GM12878 (cell line): ENCODE measurements around the gene OR56B1. TPM values are rescaled to one million over a fixed set of nuclear protein-coding genes. Genes with fewer than 3 reads are reported as not detected.

Source experiments
- BCL3 ChIP-seq: IDR thresholded peaks from 2 replicates; pipeline ENCODE4 v1.6.1; 2011; ENCODE audit warnings: borderline replicate concordance, low read depth, mild to moderate bottlenecking, moderate library complexity, low read length; ENCODE audit not compliant: insufficient read depth, poor library complexity, severe bottlenecking
- CEBPB ChIP-seq, 2 experiments: fragments of 150-350 bp in 1 of 2; IDR thresholded peaks; 2 replicates each; pipeline ENCODE4 v1.6.1; 2012 to 2014; ENCODE audit warnings: low read depth in 2 of 2, low read length in 2 of 2, borderline replicate concordance in 1 of 2, inconsistent platforms in 1 of 2
- CUX1 ChIP-seq: IDR thresholded peaks from 2 replicates; pipeline ENCODE4 v1.6.1; 2012; ENCODE audit warnings: improper control_type of control experiment, low read depth, low read length; ENCODE audit not compliant: insufficient replicate concordance
- E4F1 ChIP-seq: fragments of 450-650 bp; IDR thresholded peaks from 2 replicates; pipeline ENCODE4 v1.6.1; 2018; ENCODE audit warnings: borderline replicate concordance, mild to moderate bottlenecking; ENCODE audit not compliant: partially characterized antibody
- EED ChIP-seq: sonication (generic); IDR thresholded peaks from 2 replicates; pipeline ENCODE4 v1.6.1; 2016; ENCODE audit warnings: antibody characterized with exemption, low read depth
- ELK1 ChIP-seq: IDR thresholded peaks from 2 replicates; pipeline ENCODE4 v1.6.1; 2012; ENCODE audit warnings: low read depth, low read length, improper control_type of control experiment
- ESRRA ChIP-seq: IDR thresholded peaks from 2 replicates; pipeline ENCODE4 v1.6.1; 2012; ENCODE audit warnings: mild to moderate bottlenecking, low read length, improper control_type of control experiment
- GABPA ChIP-seq: IDR thresholded peaks from 2 replicates; pipeline ENCODE4 v1.6.1; 2014; ENCODE audit warnings: antibody characterized with exemption, low read depth, mild to moderate bottlenecking, inconsistent platforms
- IKZF2 ChIP-seq, 2 experiments: fragments of 450-650 bp; IDR thresholded peaks; 2 replicates each; pipeline ENCODE4 v1.6.1; 2017; ENCODE audit warnings: mild to moderate bottlenecking in 2 of 2, moderate library complexity in 2 of 2
- JUNB ChIP-seq: IDR thresholded peaks from 2 replicates; pipeline ENCODE4 v1.6.1; 2016; ENCODE audit warnings: antibody characterized with exemption, mild to moderate bottlenecking
- MEF2A ChIP-seq: IDR thresholded peaks from 2 replicates; pipeline ENCODE4 v1.6.1; 2011; ENCODE audit warnings: low read depth, mild to moderate bottlenecking, low read length, moderate library complexity; ENCODE audit not compliant: insufficient read depth
- MYB ChIP-seq: fragments of 150-350 bp; IDR thresholded peaks from 2 replicates; pipeline ENCODE4 v1.6.1; 2014; ENCODE audit warnings: mild to moderate bottlenecking, low read depth, low read length, borderline replicate concordance
- NBN ChIP-seq: fragments of 450-650 bp; IDR thresholded peaks from 2 replicates; pipeline ENCODE4 v1.6.1; 2016
- NR2F1 ChIP-seq: fragments of 450-650 bp; conservative IDR thresholded peaks from 2 replicates; pipeline ENCODE4 v1.6.1; 2017; ENCODE audit warnings: mild to moderate bottlenecking
- PKNOX1 ChIP-seq: fragments of 450-650 bp; IDR thresholded peaks from 2 replicates; pipeline ENCODE4 v1.6.1; 2016; ENCODE audit warnings: mild to moderate bottlenecking
- RAD21 ChIP-seq: IDR thresholded peaks from 2 replicates; pipeline ENCODE4 v1.6.1; 2011; ENCODE audit warnings: mild to moderate bottlenecking, low read depth, low read length, moderate library complexity; ENCODE audit not compliant: insufficient read depth
- SRF ChIP-seq, 2 experiments: IDR thresholded peaks; 2 replicates each; pipeline ENCODE4 v1.6.1; 2011; ENCODE audit warnings: low read depth in 2 of 2, low read length in 2 of 2, mild to moderate bottlenecking in 1 of 2, moderate library complexity in 1 of 2
- ZNF384 ChIP-seq: IDR thresholded peaks from 2 replicates; pipeline ENCODE4 v1.6.1; 2012; ENCODE audit warnings: low read depth, mild to moderate bottlenecking, low read length, improper control_type of control experiment, borderline replicate concordance
- polyA plus RNA-seq, 11 experiments: library from polyadenylated mRNA; depleted of rRNA in 4 of 11; unstranded in 6 of 11; stranded (reverse) in 5 of 11; fragments of >200 nt; fragmentation: Nextera tagmentation in 4 of 11; fragmentation: Illumina TruSeq in 1 of 11; extraction: Ambion mirVana in 4 of 11; extraction: Trizol in 1 of 11; gene quantifications; 1 replicate in 1 of 11; 2 replicates in 10 of 11; pipeline versions ENCODE4 v1.2.1 to v1.2.3, GENCODE V29; 2011 to 2016; ENCODE audit warnings: inconsistent platforms in 2 of 11, missing spikeins in 2 of 11, low read depth in 1 of 11
- total RNA-seq, 4 experiments: library from RNA; depleted of rRNA in 3 of 4; stranded (reverse); fragments of >200 nt in 3 of 4; fragmentation: Illumina TruSeq in 1 of 4; extraction: Trizol in 1 of 4; gene quantifications; 2 replicates each; pipeline versions ENCODE4 v1.2.1 to v1.2.3, GENCODE V29; 2013 to 2021

OR56B1 gene
- total and polyA plus RNA-seq, 10 of the 15 experiments (the other 5 are each of a cell fraction or from before 2014, with no cell fraction given) = 0.04 to 0.71 (median 0.36) TPM; not detected in 3

GRCh38 chr11:5689551-5689983 is 46.7 kb upstream of the OR56B1 start, which contains the start of gene TRIM22 (continued):
- TF ChIP-seq CUX1 = no peak
- peak; percentile 73 for TF ChIP-seq NBN
- peak; percentile 79 to 90 for TF ChIP-seq IKZF2 (IDR thresholded peaks at IDR 0.05)
- TF ChIP-seq E4F1 = no peak
- TF ChIP-seq GABPA = no peak
- TF ChIP-seq PKNOX1 = no peak
- TF ChIP-seq RAD21 = no peak
- no peak for TF ChIP-seq NR2F1
- no peak for TF ChIP-seq SRF (IDR thresholded peaks at IDR 0.05; ENCODE audit: low read depth in 2 of 2, low read length in 2 of 2)
- TF ChIP-seq CEBPB (IDR thresholded peaks at IDR 0.05; ENCODE audit: borderline replicate concordance in 1 of 2, low read depth in 2 of 2, low read length in 2 of 2) = no peak
- no peak for TF ChIP-seq MEF2A
- TF ChIP-seq EED = peak; percentile 51; the same call in 1 of the 2 replicates
- no peak for TF ChIP-seq BCL3
- TF ChIP-seq ZNF384 = no peak
- no peak for TF ChIP-seq ESRRA
- TF ChIP-seq MYB = no peak
- no peak for TF ChIP-seq JUNB
- no peak for TF ChIP-seq ELK1
